Mammary epithelial cell (primary cell): ENCODE results near the gene FOXO1.

ENCODE experiments used
- EZH2 ChIP-seq: IDR thresholded peaks from 2 replicates; pipeline ENCODE4 v1.6.1; 2012; ENCODE audit warnings: low read length, inconsistent platforms, borderline replicate concordance
- TF ChIP-seq, protein P1 (sequence below), 2 donors: IDR thresholded peaks in 1 of 2; conservative IDR thresholded peaks in 1 of 2; 2 replicates each; pipeline ENCODE4 v1.5.1; 2011 to 2012; ENCODE audit warnings: inconsistent platforms in 2 of 2, low read length in 2 of 2, mild to moderate bottlenecking in 2 of 2, control low read depth in 1 of 2, low read depth in 1 of 2; ENCODE audit not compliant: insufficient read depth in 1 of 2; ENCODE audit errors: extremely low read depth in 1 of 2

DNA sequence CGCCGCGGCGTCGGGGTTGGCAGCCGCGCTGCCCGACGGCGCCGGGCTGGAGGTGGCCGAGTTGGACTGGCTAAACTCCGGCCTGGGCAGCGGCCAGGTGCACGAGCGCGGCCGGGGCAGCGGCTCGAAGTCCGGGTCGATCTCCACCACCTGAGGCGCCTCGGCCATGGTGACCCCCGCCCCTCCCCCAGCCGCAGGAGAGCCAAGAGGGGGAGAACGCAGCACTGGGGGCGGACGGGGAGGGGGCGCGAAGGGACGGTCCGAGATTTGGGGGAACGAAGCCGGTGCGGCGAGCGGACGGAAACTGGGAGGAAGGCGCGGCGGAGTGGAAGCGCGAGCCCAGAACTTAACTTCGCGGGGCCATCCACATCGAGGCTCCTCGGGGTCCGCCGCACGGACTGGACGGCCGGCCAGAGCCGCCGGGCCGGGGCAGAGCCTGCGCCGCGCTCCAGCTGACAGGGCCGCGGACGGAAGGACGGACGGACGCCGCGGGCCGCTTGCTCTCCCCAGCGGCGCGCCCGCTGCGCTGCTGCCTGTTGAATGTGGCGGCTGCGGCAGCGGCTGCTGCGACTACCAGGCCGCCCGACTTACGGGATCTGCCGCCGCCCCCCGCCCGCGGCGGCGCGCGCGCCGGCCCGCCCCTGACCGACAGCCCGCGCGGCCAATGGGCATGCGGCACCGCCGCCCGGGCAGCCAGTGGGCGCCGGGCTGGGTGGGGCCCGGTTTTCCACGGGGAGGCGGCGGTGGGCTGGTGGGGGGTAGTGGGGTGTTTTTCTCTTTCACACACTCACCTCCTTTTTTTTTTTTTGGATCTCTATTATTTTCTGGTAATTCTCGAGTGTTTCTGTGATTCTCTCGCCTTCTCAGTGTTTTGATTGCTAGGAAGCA, at the start of gene FOXO1:
- TF ChIP-seq, protein P1, sequence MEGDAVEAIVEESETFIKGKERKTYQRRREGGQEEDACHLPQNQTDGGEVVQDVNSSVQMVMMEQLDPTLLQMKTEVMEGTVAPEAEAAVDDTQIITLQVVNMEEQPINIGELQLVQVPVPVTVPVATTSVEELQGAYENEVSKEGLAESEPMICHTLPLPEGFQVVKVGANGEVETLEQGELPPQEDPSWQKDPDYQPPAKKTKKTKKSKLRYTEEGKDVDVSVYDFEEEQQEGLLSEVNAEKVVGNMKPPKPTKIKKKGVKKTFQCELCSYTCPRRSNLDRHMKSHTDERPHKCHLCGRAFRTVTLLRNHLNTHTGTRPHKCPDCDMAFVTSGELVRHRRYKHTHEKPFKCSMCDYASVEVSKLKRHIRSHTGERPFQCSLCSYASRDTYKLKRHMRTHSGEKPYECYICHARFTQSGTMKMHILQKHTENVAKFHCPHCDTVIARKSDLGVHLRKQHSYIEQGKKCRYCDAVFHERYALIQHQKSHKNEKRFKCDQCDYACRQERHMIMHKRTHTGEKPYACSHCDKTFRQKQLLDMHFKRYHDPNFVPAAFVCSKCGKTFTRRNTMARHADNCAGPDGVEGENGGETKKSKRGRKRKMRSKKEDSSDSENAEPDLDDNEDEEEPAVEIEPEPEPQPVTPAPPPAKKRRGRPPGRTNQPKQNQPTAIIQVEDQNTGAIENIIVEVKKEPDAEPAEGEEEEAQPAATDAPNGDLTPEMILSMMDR (conservative IDR thresholded peaks at IDR 0.05 in 1 of 2, IDR thresholded peaks at IDR 0.05 in 1 of 2; ENCODE audit: extremely low read depth in 1 of 2, insufficient read depth in 1 of 2, low read depth in 1 of 2, low read length in 2 of 2): no peak
- no peak for TF ChIP-seq EZH2
